ENCODE results near the gene SLC9C2.

DNA sequence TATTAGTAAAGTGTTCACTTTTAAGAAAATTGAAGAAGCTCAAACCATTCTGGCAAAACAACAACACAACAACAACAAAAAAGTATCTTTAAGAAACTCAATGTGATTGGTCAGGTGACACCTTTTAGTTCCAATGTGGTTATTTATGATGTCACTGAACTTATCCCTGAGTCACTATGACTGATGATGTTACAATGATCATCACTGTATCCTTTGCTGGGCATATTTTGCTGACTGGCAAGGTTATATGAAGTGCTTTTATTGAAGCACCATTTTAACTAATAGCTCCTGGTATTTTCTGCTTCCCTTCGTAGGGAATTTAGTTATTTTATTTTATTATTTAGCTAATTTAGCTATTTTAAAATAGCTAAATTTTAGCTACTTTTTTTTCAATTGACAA is 32.2 kb upstream of the SLC9C2 start, which contains the start of gene TEX50:
- TF ChIP-seq, protein P1, sequence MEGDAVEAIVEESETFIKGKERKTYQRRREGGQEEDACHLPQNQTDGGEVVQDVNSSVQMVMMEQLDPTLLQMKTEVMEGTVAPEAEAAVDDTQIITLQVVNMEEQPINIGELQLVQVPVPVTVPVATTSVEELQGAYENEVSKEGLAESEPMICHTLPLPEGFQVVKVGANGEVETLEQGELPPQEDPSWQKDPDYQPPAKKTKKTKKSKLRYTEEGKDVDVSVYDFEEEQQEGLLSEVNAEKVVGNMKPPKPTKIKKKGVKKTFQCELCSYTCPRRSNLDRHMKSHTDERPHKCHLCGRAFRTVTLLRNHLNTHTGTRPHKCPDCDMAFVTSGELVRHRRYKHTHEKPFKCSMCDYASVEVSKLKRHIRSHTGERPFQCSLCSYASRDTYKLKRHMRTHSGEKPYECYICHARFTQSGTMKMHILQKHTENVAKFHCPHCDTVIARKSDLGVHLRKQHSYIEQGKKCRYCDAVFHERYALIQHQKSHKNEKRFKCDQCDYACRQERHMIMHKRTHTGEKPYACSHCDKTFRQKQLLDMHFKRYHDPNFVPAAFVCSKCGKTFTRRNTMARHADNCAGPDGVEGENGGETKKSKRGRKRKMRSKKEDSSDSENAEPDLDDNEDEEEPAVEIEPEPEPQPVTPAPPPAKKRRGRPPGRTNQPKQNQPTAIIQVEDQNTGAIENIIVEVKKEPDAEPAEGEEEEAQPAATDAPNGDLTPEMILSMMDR (conservative IDR thresholded peaks at IDR 0.05), result no peak
- TF ChIP-seq EZH2 (IDR thresholded peaks at IDR 0.05; ENCODE audit: low read depth), result no peak
